ENCODE data around the gene CDK5R2.

GRCh38 chr2:218983934-218984238 lies 24.4 kb downstream of the CDK5R2 start:
- TF ChIP-seq POLR2A (IDR thresholded peaks at IDR 0.05) (no peak), CTCF (IDR thresholded peaks at IDR 0.05 in 4 of 5, conservative IDR thresholded peaks at IDR 0.05 in 1 of 5) (no peak)
